ENCODE results near the gene TPI1.

TPI1 gene

GRCh38 chr12:6851921-6852650 lies 15.2 kb upstream of the TPI1 start, which contains the start of gene USP5:
TSS of gene USP5 (plus strand) at chr12:6852150. CDS start at chr12:6852180, 30 bp downstream.
- TF ChIP-seq CTCF (IDR thresholded peaks at IDR 0.05; ENCODE audit: low read depth, low read length): no peak
- in situ Hi-C loops (cut with HindIII; ENCODE audit: low sequenced_read_pairs): no loop called here
- H3K4me3 ChIP-seq (ENCODE audit: low read depth, low read length): peak within 1 kb of the TSS; percentile 83
- peak; percentile 100 for DNase-seq (ENCODE audit: low read depth, low spot score)

DNA sequence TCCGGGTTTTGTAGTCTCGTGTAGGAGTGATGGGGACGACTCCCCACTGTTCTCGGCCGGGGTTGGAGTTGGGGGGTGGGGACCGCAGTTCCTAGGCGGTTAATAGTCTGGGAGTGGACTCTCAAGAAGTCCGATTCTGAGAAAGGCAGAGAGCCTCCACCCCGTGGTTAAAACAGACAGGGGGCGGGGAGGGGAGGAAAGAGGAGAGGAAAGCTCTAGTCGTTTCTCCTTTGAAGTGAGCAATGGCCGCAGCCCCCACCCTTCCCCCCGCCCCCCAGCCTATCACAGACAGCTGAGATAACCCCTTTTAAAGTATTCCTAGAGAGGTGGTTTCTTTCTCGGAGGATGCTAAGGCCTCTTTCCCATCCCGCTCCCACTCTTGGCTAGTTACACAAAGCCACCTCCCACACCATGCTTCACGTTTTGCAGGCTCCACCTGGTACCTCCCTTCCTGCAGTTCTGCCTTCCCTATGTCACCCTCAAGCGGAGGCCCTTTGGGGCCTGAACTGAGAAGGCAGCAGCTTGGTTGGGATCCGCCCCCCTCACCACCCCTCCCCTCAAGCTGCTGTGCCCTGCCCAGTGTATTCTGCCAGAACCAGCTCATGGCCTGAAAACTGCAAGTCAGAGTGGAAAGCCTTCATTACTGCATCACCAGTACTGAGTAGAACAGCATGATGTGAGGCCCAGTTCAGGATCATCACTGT lies 14.5 kb upstream of the TPI1 start:
- DNase-seq (ENCODE audit: low read depth, low spot score): peak; percentile 79
- no peak for TF ChIP-seq CTCF (IDR thresholded peaks at IDR 0.05; ENCODE audit: low read depth, low read length)
- in situ Hi-C loops (cut with HindIII; ENCODE audit: low sequenced_read_pairs): no loop called here
- H3K4me3 ChIP-seq (ENCODE audit: low read depth, low read length): peak overlapping the region; percentile 83

DNA sequence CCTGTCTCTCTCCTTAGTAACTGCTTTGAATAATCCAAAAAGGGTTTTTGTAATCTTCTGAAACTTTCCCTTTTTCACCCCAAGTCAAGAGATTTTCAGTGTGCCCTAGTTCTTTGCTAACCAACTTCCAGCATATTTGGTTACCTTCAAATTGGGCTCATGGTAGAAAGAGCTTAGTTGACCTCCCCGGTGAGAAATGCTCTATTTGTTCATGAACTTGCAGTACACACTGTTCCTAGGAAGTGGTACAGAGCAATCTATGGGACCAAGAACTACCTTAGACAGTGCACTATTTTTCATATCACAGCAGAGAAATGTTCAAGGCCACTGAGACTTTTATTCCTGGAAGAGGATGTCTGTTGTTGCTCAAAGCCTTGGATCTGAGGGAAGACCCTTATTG lies 13.7 kb upstream of the TPI1 start:
- DNase-seq (ENCODE audit: low read depth, low spot score): no peak
- peak overlapping the region; percentile 83 for H3K4me3 ChIP-seq (ENCODE audit: low read depth, low read length)
- TF ChIP-seq CTCF (IDR thresholded peaks at IDR 0.05; ENCODE audit: low read depth, low read length): no peak
- in situ Hi-C loops (cut with HindIII; ENCODE audit: low sequenced_read_pairs): no loop called here

GRCh38 chr12:6854036-6854435 lies 13.3 kb upstream of the TPI1 start:
- in situ Hi-C loops (cut with HindIII; ENCODE audit: low sequenced_read_pairs): no loop called here
- DNase-seq (ENCODE audit: low read depth, low spot score): no peak
- TF ChIP-seq CTCF (IDR thresholded peaks at IDR 0.05; ENCODE audit: low read depth, low read length): no peak
- H3K4me3 ChIP-seq (ENCODE audit: low read depth, low read length): no peak overlapping the region

DNA sequence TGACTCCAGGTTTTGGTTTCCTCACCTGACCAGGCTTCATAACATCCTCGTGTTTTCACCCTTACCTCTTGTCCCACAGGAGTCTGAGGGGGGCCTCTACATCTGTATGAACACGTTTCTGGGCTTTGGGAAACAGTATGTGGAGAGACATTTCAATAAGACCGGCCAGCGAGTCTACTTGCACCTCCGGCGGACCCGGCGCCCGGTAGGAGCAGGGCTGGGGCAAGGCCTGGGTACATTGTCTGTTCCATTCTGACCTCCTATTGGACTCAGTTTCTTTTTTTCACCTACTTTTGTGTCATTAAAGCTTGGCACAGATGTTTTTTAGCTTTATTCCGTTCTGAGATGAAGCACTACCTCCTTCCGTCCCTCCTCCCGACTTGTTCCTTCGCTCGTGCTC lies 12.0 kb upstream of the TPI1 start:
- no peak for TF ChIP-seq CTCF (IDR thresholded peaks at IDR 0.05; ENCODE audit: low read depth, low read length)
- H3K4me3 ChIP-seq (ENCODE audit: low read depth, low read length): no peak overlapping the region
- in situ Hi-C loops (cut with HindIII; ENCODE audit: low sequenced_read_pairs): no loop called here
- no peak for DNase-seq (ENCODE audit: low read depth, low spot score)

- H3K4me3 ChIP-seq (ENCODE audit: low read depth, low read length): no peak overlapping the region
- in situ Hi-C loops (cut with HindIII; ENCODE audit: low sequenced_read_pairs): no loop called here
- DNase-seq (ENCODE audit: low read depth, low spot score): no peak
- no peak for TF ChIP-seq CTCF (IDR thresholded peaks at IDR 0.05; ENCODE audit: low read depth, low read length)
These were observed 8.5 kb upstream of the TPI1 start for GRCh38 chr12:6858799-6859198.
